Skeletal muscle satellite cell (primary cell): ENCODE measurements around the gene CDC20.

Experiments
- H3K27me3 ChIP-seq: 2 replicates; pipeline ENCODE4 v1.7.0; 2013; ENCODE audit warnings: low read length; ENCODE audit not compliant: control insufficient read depth, insufficient read depth
- H3K36me3 ChIP-seq: 2 replicates; pipeline ENCODE4 v1.7.0; 2013; ENCODE audit warnings: mild to moderate bottlenecking, control low read depth, low read length; ENCODE audit not compliant: insufficient read depth
- H3K4me1 ChIP-seq: 2 replicates; pipeline ENCODE4 v1.7.0; 2013; ENCODE audit warnings: low read length; ENCODE audit not compliant: control insufficient read depth, insufficient read depth
- H3K4me2 ChIP-seq: 2 replicates; pipeline ENCODE4 v1.7.0; 2013; ENCODE audit warnings: mild to moderate bottlenecking, low read length
- H3K4me3 ChIP-seq: 2 replicates; pipeline ENCODE4 v1.7.0; 2013; ENCODE audit warnings: low read length
- H3K9ac ChIP-seq: 2 replicates; pipeline ENCODE4 v1.7.0; 2013; ENCODE audit warnings: mild to moderate bottlenecking, low read depth, low read length, moderate library complexity
- H3K9me3 ChIP-seq: replicated peaks from 2 replicates; pipeline ENCODE4 v1.7.0; 2013; ENCODE audit warnings: mild to moderate bottlenecking, control low read depth, low read length

Gene CDC20

GRCh38 chr1:43349594-43350306 is 9.0 kb upstream of the CDC20 start:
- H3K27me3 ChIP-seq = peaks cover 18% of the 10 kb centered on the region
- peak overlapping the region; percentile 87 for H3K4me2 ChIP-seq
- no peaks in the 10 kb centered on the region for H3K9me3 ChIP-seq
- no peak overlapping the region for H3K9ac ChIP-seq
- H3K36me3 ChIP-seq = no peaks in the 10 kb centered on the region
- peaks cover 23% of the 10 kb centered on the region for H3K4me1 ChIP-seq
- H3K4me3 ChIP-seq = peak overlapping the region; percentile 69

- Histone ChIP-seq H3K4me3 (no peak overlapping the region), H3K36me3 (no peaks in the 10 kb centered on the region), H3K27me3 (peaks cover 18% of the 10 kb centered on the region), H3K9ac (no peak overlapping the region), H3K4me2 (no peak overlapping the region), H3K4me1 (peaks cover 24% of the 10 kb centered on the region), H3K9me3 (no peaks in the 10 kb centered on the region)
These were observed 7.8 kb upstream of the CDC20 start for GRCh38 chr1:43350976-43351375.

GRCh38 chr1:43351421-43352350 is 7.1 kb upstream of the CDC20 start:
- Histone ChIP-seq H3K4me3 (no peak overlapping the region), H3K9me3 (no peaks in the 10 kb centered on the region), H3K27me3 (peaks cover 13% of the 10 kb centered on the region), H3K36me3 (no peaks in the 10 kb centered on the region), H3K4me2 (no peak overlapping the region), H3K4me1 (peaks cover 24% of the 10 kb centered on the region), H3K9ac (no peak overlapping the region)

- Histone ChIP-seq H3K36me3 (no peaks in the 10 kb centered on the region), H3K4me2 (no peak overlapping the region), H3K27me3 (peaks cover 11% of the 10 kb centered on the region), H3K4me1 (peaks cover 24% of the 10 kb centered on the region), H3K9ac (no peak overlapping the region), H3K9me3 (no peaks in the 10 kb centered on the region), H3K4me3 (no peak overlapping the region)
These were observed 6.5 kb upstream of the CDC20 start for GRCh38 chr1:43352351-43352705.

- Histone ChIP-seq H3K27me3 (peaks cover 9% of the 10 kb centered on the region), H3K4me2 (no peak overlapping the region), H3K4me3 (no peak overlapping the region), H3K4me1 (peaks cover 27% of the 10 kb centered on the region), H3K36me3 (no peaks in the 10 kb centered on the region), H3K9ac (no peak overlapping the region), H3K9me3 (no peaks in the 10 kb centered on the region)
These were observed 5.9 kb upstream of the CDC20 start for GRCh38 chr1:43352881-43353280.

- Histone ChIP-seq H3K27me3 (no peaks in the 10 kb centered on the region), H3K9ac (no peak overlapping the region), H3K4me3 (no peak overlapping the region), H3K4me2 (no peak overlapping the region), H3K4me1 (peaks cover 22% of the 10 kb centered on the region), H3K36me3 (no peaks in the 10 kb centered on the region), H3K9me3 (no peaks in the 10 kb centered on the region)
These were observed 4.3 kb upstream of the CDC20 start for GRCh38 chr1:43354471-43354870.

GRCh38 chr1:43354936-43355335 is 3.8 kb upstream of the CDC20 start:
- Histone ChIP-seq H3K4me1 (peaks cover 22% of the 10 kb centered on the region), H3K9ac (no peak overlapping the region), H3K27me3 (no peaks in the 10 kb centered on the region), H3K36me3 (peaks cover under 1% of the 10 kb centered on the region), H3K4me3 (no peak overlapping the region), H3K4me2 (no peak overlapping the region), H3K9me3 (no peaks in the 10 kb centered on the region)

GRCh38 chr1:43357251-43357650 is 1.5 kb upstream of the CDC20 start:
- no peaks in the 10 kb centered on the region for H3K9me3 ChIP-seq

GRCh38 chr1:43358121-43358745 is 548 bp upstream of the CDC20 start:
- Histone ChIP-seq H3K27me3 (no peaks in the 10 kb centered on the region), H3K36me3 (peaks cover 32% of the 10 kb centered on the region), H3K9ac (peak overlapping the region; percentile 90), H3K4me3 (peak overlapping the region; percentile 80), H3K4me2 (peak overlapping the region; percentile 92), H3K4me1 (peaks cover 35% of the 10 kb centered on the region), H3K9me3 (no peaks in the 10 kb centered on the region)

More at GRCh38 chr1:43357251-43357650, 1.5 kb upstream of the CDC20 start:
- Histone ChIP-seq H3K36me3 (peaks cover 23% of the 10 kb centered on the region), H3K4me2 (no peak overlapping the region), H3K4me3 (no peak overlapping the region), H3K4me1 (peaks cover 35% of the 10 kb centered on the region), H3K9ac (no peak overlapping the region), H3K27me3 (no peaks in the 10 kb centered on the region)

GRCh38 chr1:43359696-43360095 is 915 bp downstream of the CDC20 start:
- H3K36me3 ChIP-seq = peaks cover 46% of the 10 kb centered on the region
- H3K27me3 ChIP-seq = no peaks in the 10 kb centered on the region
- H3K4me1 ChIP-seq = peaks cover 33% of the 10 kb centered on the region
- peak overlapping the region; percentile 80 for H3K9ac ChIP-seq
- H3K4me3 ChIP-seq = peak overlapping the region; percentile 79
- peak overlapping the region; percentile 91 for H3K4me2 ChIP-seq
- H3K9me3 ChIP-seq = no peaks in the 10 kb centered on the region

- peak overlapping the region; percentile 91 for H3K4me2 ChIP-seq
- peaks cover 31% of the 10 kb centered on the region for H3K4me1 ChIP-seq
- peaks cover 52% of the 10 kb centered on the region for H3K36me3 ChIP-seq
- H3K9me3 ChIP-seq = no peaks in the 10 kb centered on the region
- H3K4me3 ChIP-seq = peak overlapping the region; percentile 79
- H3K27me3 ChIP-seq = no peaks in the 10 kb centered on the region
- H3K9ac ChIP-seq = peak overlapping the region; percentile 80
These were observed 1.8 kb downstream of the CDC20 start for GRCh38 chr1:43360616-43361015.
